ENCODE results near the gene LACRT. TPM values are rescaled to one million over a fixed set of nuclear protein-coding genes. Genes with fewer than 3 reads are reported as not detected.

The LACRT gene
- polyA plus RNA-seq, 1 of the 3 experiments (the other 2 are of a cell fraction), result not detected

DNA sequence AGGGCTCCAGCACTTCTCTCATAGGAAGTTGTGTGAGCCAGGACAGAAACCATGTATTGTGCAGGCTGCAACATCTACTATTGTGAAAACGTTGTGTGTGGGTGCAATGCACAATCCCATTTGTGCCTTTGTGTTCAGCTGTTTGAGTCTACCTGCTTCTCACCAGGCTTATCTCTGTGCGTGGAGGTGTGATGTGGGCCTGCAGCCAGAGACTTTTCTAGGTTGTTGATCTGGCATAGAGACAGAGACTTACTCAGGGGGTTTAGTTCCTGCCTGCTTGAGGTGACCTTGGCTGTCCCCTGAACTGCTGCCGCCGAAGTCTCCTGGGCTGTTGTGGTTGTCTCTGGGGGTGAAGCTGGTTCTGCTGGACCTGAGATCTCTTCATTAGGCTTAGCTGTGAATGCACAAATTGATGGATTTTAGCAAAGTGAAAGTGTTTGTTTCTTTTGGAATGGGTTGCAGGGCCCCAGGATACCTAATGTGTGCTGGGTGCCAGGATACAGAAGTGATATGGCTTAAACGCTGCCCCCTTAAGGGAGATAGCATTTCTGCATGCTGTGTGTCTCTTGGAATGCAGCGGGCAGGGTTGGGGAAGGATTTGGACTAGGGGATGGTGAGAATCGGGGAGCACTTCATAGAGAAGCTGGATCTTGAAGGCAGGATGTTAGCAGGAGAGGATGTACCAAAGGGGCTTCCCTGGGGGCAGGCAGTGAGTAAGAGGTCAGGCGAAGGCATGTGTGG is 2.5 kb downstream of the LACRT start:
- Histone ChIP-seq H3K4me3 (ENCODE audit: low read depth in 2 of 2, low read length in 1 of 2) (no peak overlapping the region), H3K9ac (no peak overlapping the region), H3K36me3 (replicated peaks in 1 of 2; ENCODE audit: control insufficient read depth in 1 of 2, insufficient read depth in 2 of 2, low read length in 1 of 2) (no peaks in the 10 kb centered on the region), H3K9me2 (no peaks in the 10 kb centered on the region), H4K20me1 (ENCODE audit: insufficient read depth) (no peaks in the 10 kb centered on the region), H3K4me2 (no peak overlapping the region), H3K27ac (ENCODE audit: low read depth in 2 of 2, low read length in 1 of 2) (no peak overlapping the region), H2AFZ (ENCODE audit: low read depth) (no peak overlapping the region), H3F3A (replicated peaks; ENCODE audit: insufficient read depth) (no peaks in the 10 kb centered on the region), H3K4me1 (ENCODE audit: control insufficient read depth in 1 of 2, insufficient read depth in 2 of 2, low read depth in 1 of 2, low read length in 1 of 2) (no peaks in the 10 kb centered on the region), H3K9me3 (no peaks in the 10 kb centered on the region), H3K79me2 (ENCODE audit: insufficient read depth) (no peaks in the 10 kb centered on the region), H3K27me3 (ENCODE audit: insufficient read depth) (peaks cover 11% of the 10 kb centered on the region; the same call in 1 of the 2 replicates)
- 19% methylated on average over 8 of the region's 8 CpGs for WGBS (ENCODE audit: low lambda C conversion rate)
- no peak for TF ChIP-seq GABPA (IDR thresholded peaks at IDR 0.05; ENCODE audit: low read depth)
- TF ChIP-seq, protein P1, sequence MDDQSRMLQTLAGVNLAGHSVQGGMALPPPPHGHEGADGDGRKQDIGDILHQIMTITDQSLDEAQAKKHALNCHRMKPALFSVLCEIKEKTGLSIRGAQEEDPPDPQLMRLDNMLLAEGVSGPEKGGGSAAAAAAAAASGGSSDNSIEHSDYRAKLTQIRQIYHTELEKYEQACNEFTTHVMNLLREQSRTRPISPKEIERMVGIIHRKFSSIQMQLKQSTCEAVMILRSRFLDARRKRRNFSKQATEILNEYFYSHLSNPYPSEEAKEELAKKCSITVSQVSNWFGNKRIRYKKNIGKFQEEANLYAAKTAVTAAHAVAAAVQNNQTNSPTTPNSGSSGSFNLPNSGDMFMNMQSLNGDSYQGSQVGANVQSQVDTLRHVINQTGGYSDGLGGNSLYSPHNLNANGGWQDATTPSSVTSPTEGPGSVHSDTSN (IDR thresholded peaks at IDR 0.05), result no peak
- no peak for TF ChIP-seq MXI1 (IDR thresholded peaks at IDR 0.05; ENCODE audit: low read depth, low read length)
- TF ChIP-seq TAF1 (IDR thresholded peaks at IDR 0.05; ENCODE audit: borderline replicate concordance, low read depth, low read length), result no peak
- no peak for TF ChIP-seq RAD21 (IDR thresholded peaks at IDR 0.05; ENCODE audit: low read length)
- no peak for TF ChIP-seq CHD2 (IDR thresholded peaks at IDR 0.05; ENCODE audit: low read length, partially characterized antibody)
- no peak for TF ChIP-seq SIN3A (IDR thresholded peaks at IDR 0.05; ENCODE audit: borderline replicate concordance, low read depth, low read length)
- TF ChIP-seq, protein P2, sequence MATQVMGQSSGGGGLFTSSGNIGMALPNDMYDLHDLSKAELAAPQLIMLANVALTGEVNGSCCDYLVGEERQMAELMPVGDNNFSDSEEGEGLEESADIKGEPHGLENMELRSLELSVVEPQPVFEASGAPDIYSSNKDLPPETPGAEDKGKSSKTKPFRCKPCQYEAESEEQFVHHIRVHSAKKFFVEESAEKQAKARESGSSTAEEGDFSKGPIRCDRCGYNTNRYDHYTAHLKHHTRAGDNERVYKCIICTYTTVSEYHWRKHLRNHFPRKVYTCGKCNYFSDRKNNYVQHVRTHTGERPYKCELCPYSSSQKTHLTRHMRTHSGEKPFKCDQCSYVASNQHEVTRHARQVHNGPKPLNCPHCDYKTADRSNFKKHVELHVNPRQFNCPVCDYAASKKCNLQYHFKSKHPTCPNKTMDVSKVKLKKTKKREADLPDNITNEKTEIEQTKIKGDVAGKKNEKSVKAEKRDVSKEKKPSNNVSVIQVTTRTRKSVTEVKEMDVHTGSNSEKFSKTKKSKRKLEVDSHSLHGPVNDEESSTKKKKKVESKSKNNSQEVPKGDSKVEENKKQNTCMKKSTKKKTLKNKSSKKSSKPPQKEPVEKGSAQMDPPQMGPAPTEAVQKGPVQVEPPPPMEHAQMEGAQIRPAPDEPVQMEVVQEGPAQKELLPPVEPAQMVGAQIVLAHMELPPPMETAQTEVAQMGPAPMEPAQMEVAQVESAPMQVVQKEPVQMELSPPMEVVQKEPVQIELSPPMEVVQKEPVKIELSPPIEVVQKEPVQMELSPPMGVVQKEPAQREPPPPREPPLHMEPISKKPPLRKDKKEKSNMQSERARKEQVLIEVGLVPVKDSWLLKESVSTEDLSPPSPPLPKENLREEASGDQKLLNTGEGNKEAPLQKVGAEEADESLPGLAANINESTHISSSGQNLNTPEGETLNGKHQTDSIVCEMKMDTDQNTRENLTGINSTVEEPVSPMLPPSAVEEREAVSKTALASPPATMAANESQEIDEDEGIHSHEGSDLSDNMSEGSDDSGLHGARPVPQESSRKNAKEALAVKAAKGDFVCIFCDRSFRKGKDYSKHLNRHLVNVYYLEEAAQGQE (IDR thresholded peaks at IDR 0.05; ENCODE audit: low read depth, low read length), result no peak
- POLR2A ChIA-PET, result no interaction called here
- DNase-seq, result no peak
- CTCF ChIA-PET, result interaction anchor here (1.5 to 1.6 kb wide), 2 partner anchors 9 to 52 kb away, joined by 3 to 5 read pairs; no protein-coding TSS in a partner anchor

DNA sequence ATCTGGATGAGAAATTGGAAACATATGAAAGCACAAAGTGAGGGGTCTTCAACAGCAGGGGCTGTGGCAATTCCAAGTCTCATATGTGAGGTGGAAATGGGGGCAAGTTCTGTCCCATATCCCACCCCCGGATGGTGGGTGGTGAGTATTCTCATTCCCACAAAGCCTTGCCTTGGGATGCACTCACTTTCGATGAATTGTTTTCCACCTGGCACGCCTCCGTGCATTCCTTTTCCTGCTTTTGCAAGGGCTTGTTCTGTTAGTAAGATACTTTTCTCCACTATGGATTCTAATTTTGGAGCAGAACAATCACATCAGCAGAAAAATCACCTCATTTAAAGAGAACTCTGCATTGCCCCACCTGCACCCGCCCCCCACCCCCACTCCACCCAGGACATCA is 3.1 kb downstream of the LACRT start:
- Histone ChIP-seq H3K4me2 (no peak overlapping the region), H3K4me1 (ENCODE audit: control insufficient read depth in 1 of 2, insufficient read depth in 2 of 2, low read depth in 1 of 2, low read length in 1 of 2) (no peaks in the 10 kb centered on the region), H3F3A (replicated peaks; ENCODE audit: insufficient read depth) (no peaks in the 10 kb centered on the region), H3K27ac (ENCODE audit: low read depth in 2 of 2, low read length in 1 of 2) (no peak overlapping the region), H3K79me2 (ENCODE audit: insufficient read depth) (no peaks in the 10 kb centered on the region), H3K4me3 (ENCODE audit: low read depth in 2 of 2, low read length in 1 of 2) (no peak overlapping the region), H2AFZ (ENCODE audit: low read depth) (no peak overlapping the region), H3K9me3 (no peaks in the 10 kb centered on the region), H3K36me3 (replicated peaks in 1 of 2; ENCODE audit: control insufficient read depth in 1 of 2, insufficient read depth in 2 of 2, low read length in 1 of 2) (no peaks in the 10 kb centered on the region), H3K9ac (no peak overlapping the region), H4K20me1 (ENCODE audit: insufficient read depth) (no peaks in the 10 kb centered on the region), H3K9me2 (no peaks in the 10 kb centered on the region), H3K27me3 (ENCODE audit: insufficient read depth) (peaks cover 11% of the 10 kb centered on the region; the same call in 1 of the 2 replicates)
- ChIA-PET POLR2A (no interaction called here), CTCF (interaction anchor here (1.5 to 1.6 kb wide), 2 partner anchors 8 to 52 kb away, joined by 3 to 5 read pairs; no protein-coding TSS in a partner anchor)
- TF ChIP-seq RCOR1 (IDR thresholded peaks at IDR 0.05; ENCODE audit: low read length) (no peak), YY1 (IDR thresholded peaks at IDR 0.05; ENCODE audit: low read depth) (no peak), TEAD4 (IDR thresholded peaks at IDR 0.05; ENCODE audit: borderline replicate concordance, insufficient read depth) (no peak), MXI1 (IDR thresholded peaks at IDR 0.05; ENCODE audit: low read depth, low read length) (no peak), POLR2AphosphoS5 (IDR thresholded peaks at IDR 0.05; ENCODE audit: low read depth, low read length) (no peak), FOSL2 (IDR thresholded peaks at IDR 0.05; ENCODE audit: borderline replicate concordance, low read depth) (no peak), MEF2A (IDR thresholded peaks at IDR 0.05; ENCODE audit: borderline replicate concordance, low read depth) (no peak), FOXJ3 (CRISPR knock-in tag; IDR thresholded peaks at IDR 0.05) (no peak)
- TF ChIP-seq, protein P3, sequence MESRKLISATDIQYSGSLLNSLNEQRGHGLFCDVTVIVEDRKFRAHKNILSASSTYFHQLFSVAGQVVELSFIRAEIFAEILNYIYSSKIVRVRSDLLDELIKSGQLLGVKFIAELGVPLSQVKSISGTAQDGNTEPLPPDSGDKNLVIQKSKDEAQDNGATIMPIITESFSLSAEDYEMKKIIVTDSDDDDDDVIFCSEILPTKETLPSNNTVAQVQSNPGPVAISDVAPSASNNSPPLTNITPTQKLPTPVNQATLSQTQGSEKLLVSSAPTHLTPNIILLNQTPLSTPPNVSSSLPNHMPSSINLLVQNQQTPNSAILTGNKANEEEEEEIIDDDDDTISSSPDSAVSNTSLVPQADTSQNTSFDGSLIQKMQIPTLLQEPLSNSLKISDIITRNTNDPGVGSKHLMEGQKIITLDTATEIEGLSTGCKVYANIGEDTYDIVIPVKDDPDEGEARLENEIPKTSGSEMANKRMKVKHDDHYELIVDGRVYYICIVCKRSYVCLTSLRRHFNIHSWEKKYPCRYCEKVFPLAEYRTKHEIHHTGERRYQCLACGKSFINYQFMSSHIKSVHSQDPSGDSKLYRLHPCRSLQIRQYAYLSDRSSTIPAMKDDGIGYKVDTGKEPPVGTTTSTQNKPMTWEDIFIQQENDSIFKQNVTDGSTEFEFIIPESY (IDR thresholded peaks at IDR 0.05; ENCODE audit: borderline replicate concordance, low read depth), result no peak
- TF ChIP-seq, protein P2 (IDR thresholded peaks at IDR 0.05; ENCODE audit: low read depth, low read length), result no peak
- 10% methylated on average over 5 of the region's 5 CpGs for WGBS (ENCODE audit: low lambda C conversion rate)
- no peak for DNase-seq

All from SK-N-SH (cell line).